Transverse colon (tissue), 4 donors: Measurements from ENCODE around the gene TWF2. TPM values are rescaled to one million over a fixed set of nuclear protein-coding genes. Genes with fewer than 3 reads are reported as not detected.

ENCODE experiments used
- DNase-seq: peaks from one replicate; pipeline ENCODE4 v3.0.0-alpha.2; 2019
- H3K27ac ChIP-seq, 4 donors: fragments of 200-600 bp; sonication (generic); 2 replicates each; pipeline ENCODE4 v1.5.1; 2016 to 2018; ENCODE audit warnings: inconsistent platforms in 4 of 4
- H3K27me3 ChIP-seq: fragments of 200-600 bp; sonication (generic); 2 replicates; pipeline ENCODE4 v1.5.1; 2017; ENCODE audit warnings: inconsistent platforms
- H3K36me3 ChIP-seq, 4 donors: fragments of 200-600 bp; sonication (generic); 2 replicates each; pipeline ENCODE4 v1.5.1; 2017 to 2019; ENCODE audit warnings: inconsistent platforms in 4 of 4
- H3K4me1 ChIP-seq, 4 donors: fragments of 200-600 bp; sonication (generic); 2 replicates each; pipeline ENCODE4 v1.5.1; 2017 to 2020; ENCODE audit warnings: inconsistent platforms in 4 of 4
- H3K4me3 ChIP-seq, 4 donors: fragments of 200-600 bp; sonication (generic); 1 replicate in 1 of 4; 2 replicates in 3 of 4; pipeline versions ENCODE4 v1.5.1 to v1.6.1; 2017 to 2019; ENCODE audit warnings: inconsistent platforms in 4 of 4
- H3K9me3 ChIP-seq, 2 donors: fragments of 200-600 bp; sonication (generic); 2 replicates each; pipeline ENCODE4 v1.5.1; 2017 to 2019; ENCODE audit warnings: inconsistent platforms in 2 of 2
- CTCF ChIP-seq, 5 experiments: fragments of 200-600 bp in 3 of 5; fragments of 450-650 bp in 2 of 5; sonication (generic) in 3 of 5; IDR thresholded peaks; 1 replicate in 2 of 5; 2 replicates in 3 of 5; pipeline ENCODE4 v1.5.1; 2016 to 2017; ENCODE audit warnings: antibody characterized with exemption in 5 of 5, inconsistent platforms in 3 of 5, mild to moderate bottlenecking in 2 of 5, moderate library complexity in 1 of 5
- EP300 ChIP-seq: sonication (generic); formaldehyde crosslinking; IDR thresholded peaks from one replicate; pipeline ENCODE4 v1.6.1; 2017; ENCODE audit warnings: antibody characterized with exemption, low read depth
- POLR2A ChIP-seq: fragments of 450-650 bp; IDR thresholded peaks from one replicate; pipeline ENCODE4 v1.6.1; 2016; ENCODE audit warnings: antibody characterized with exemption, mild to moderate bottlenecking, moderate library complexity
- POLR2AphosphoS5 ChIP-seq, 3 donors: sonication (generic); formaldehyde crosslinking; IDR thresholded peaks; one replicate each; pipeline ENCODE4 v1.6.1; 2016; ENCODE audit warnings: antibody characterized with exemption in 3 of 3
- WGBS, 2 donors: methylation state at CpG; one replicate each; pipeline ENCODE4 v1.1.5; 2018; ENCODE audit warnings: low coverage in 1 of 2; 5-methylcytosine and 5-hydroxymethylcytosine counted together
- in situ Hi-C, 4 donors: fragments of 200-750 bp; cut with MboI; loops; one replicate each; pipeline versions ENCODE4 v1.15.0 to v1.15.1; 2017; ENCODE audit warnings: low sequenced_read_pairs in 3 of 4, low pct_ligation_motif_present in 1 of 4, low pct_unique_long_range_greater_than_20kb in 1 of 4
- intact Hi-C: fragments of 100-400 bp; cut with DNase I; formaldehyde crosslinking; loops from one replicate; pipeline ENCODE4 v1.15.1; 2023; ENCODE audit warnings: low total_unique reads
- total RNA-seq, 4 donors: library from RNA; depleted of rRNA; stranded (reverse); fragments of >200 nt; gene quantifications; one replicate each; pipeline ENCODE4 v1.1.0, GENCODE V29; 2016

The TWF2 gene
- total RNA-seq, 4 donors from 2014 or later, result 29.9 to 82.7 (median 61.0) TPM

DNA sequence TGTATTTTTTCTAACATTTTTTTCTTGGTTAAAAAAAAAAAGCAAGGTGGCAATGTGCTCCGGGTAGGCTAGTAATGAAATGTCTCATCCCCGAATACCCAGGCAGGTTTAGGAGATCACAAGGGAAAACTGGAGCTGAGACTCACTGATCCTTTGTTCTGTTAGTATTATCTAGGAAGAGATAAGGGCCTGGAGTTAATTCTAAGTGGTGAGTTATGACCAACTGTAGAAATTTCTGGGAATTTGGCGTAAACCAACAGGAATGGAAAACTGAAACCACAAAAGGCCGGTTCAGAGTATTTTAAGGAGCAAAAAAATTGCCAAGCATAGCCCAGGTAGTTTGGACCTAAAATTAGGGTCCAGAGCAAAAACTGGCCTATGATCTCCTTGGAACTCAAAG, 19.0 kb upstream of the TWF2 start:
- 82 to 89% methylated on average over 3 to 4 of the region's 4 CpGs for WGBS, 2 donors
- TF ChIP-seq CTCF (IDR thresholded peaks at IDR 0.05) (no peak), POLR2AphosphoS5 (IDR thresholded peaks at IDR 0.05) (no peak), POLR2A (no peak), EP300 (no peak)
- no peak for DNase-seq
- Histone ChIP-seq H3K36me3 (peaks cover 0 to 83% (median 39%) of the 10 kb centered on the region in 4 donors), H3K27ac (no peak overlapping the region), H3K4me3 (no peak overlapping the region), H3K4me1 (peaks cover 0 to 17% (median 6%) of the 10 kb centered on the region in 4 donors), H3K9me3 (no peaks in the 10 kb centered on the region), H3K27me3 (no peaks in the 10 kb centered on the region)
- intact Hi-C loops (no loop called here), in situ Hi-C loops (no loop called here)

DNA sequence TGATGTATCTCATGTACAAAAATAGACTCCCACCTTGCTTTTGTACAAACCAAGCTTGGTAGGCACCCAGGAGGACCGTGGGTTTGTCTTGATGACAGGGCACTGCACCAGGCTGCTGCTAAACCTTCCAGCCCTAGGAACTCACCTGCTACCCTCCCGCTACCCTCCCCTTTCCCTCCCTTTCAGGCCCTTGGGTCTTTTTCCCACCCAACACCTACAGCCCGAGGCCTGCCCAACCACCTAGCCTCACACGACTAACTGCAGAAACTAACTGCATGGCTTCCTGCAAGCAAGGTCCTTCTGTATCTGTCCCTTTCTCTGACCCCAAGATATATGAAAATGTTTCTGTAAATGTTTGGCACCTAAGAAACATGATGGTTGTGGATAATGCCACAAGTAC, 17.7 kb upstream of the TWF2 start:
- no peak overlapping the region for H3K4me3 ChIP-seq
- H3K36me3 ChIP-seq, result peaks cover 0 to 71% (median 33%) of the 10 kb centered on the region in 4 donors
- no peak overlapping the region for H3K27ac ChIP-seq
- no peak for DNase-seq
- no peaks in the 10 kb centered on the region for H3K9me3 ChIP-seq
- in situ Hi-C loops (no loop called here), intact Hi-C loops (no loop called here)
- no peak for TF ChIP-seq POLR2A
- no peak for TF ChIP-seq POLR2AphosphoS5 (IDR thresholded peaks at IDR 0.05)
- TF ChIP-seq EP300, result no peak
- no peak for TF ChIP-seq CTCF (IDR thresholded peaks at IDR 0.05)
- 82% methylated on average over 4 of the region's 4 CpGs; no CpG with 5 or more reads in 1 of the 2 donors for WGBS, 2 donors
- H3K4me1 ChIP-seq, result peaks cover 0 to 17% (median 6%) of the 10 kb centered on the region in 4 donors
- no peaks in the 10 kb centered on the region for H3K27me3 ChIP-seq

- 76 to 83% methylated on average over 2 to 3 of the region's 3 CpGs for WGBS, 2 donors
- Histone ChIP-seq H3K27ac (no peak overlapping the region), H3K27me3 (no peaks in the 10 kb centered on the region), H3K4me3 (no peak overlapping the region), H3K36me3 (peaks cover 0 to 67% (median 30%) of the 10 kb centered on the region in 4 donors), H3K9me3 (no peaks in the 10 kb centered on the region), H3K4me1 (peaks cover 0 to 17% (median 6%) of the 10 kb centered on the region in 4 donors)
- intact Hi-C loops (no loop called here), in situ Hi-C loops (no loop called here)
- TF ChIP-seq EP300 (no peak), CTCF (IDR thresholded peaks at IDR 0.05) (no peak), POLR2AphosphoS5 (IDR thresholded peaks at IDR 0.05) (no peak), POLR2A (no peak)
- DNase-seq, result no peak
Observed at GRCh38 chr3:52256159-52256558, 17.2 kb upstream of the TWF2 start.

DNA sequence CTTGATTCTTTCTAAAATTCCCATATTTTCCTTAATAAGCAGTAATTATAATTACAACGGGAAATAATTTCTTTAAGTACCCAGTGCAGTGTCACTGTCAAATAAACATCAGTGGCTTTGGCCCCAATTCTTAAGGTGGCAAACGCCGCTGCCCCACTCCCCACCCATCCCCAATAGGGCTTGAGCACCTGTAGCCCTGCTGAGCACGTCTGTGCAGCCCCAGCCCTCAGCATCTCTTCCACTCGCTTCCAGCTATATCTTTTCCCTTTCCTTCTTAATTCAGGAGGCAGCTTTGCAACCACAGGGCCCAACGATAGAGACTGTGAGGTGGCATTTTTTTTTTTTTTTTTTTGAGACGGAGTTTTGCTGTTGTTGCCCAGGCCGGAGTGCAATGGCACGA, 15.7 kb upstream of the TWF2 start:
- in situ Hi-C loops (no loop called here), intact Hi-C loops (no loop called here)
- 67 to 73% methylated on average over 7 to 9 of the region's 9 CpGs for WGBS, 2 donors
- H3K4me3 ChIP-seq, result no peak overlapping the region
- H3K4me1 ChIP-seq, result peaks cover 0 to 17% (median 6%) of the 10 kb centered on the region in 4 donors
- no peaks in the 10 kb centered on the region for H3K27me3 ChIP-seq
- H3K36me3 ChIP-seq, result peaks cover 0 to 51% (median 22%) of the 10 kb centered on the region in 4 donors
- DNase-seq, result no peak
- no peak overlapping the region for H3K27ac ChIP-seq
- TF ChIP-seq EP300 (no peak), POLR2A (no peak), CTCF (IDR thresholded peaks at IDR 0.05) (no peak), POLR2AphosphoS5 (IDR thresholded peaks at IDR 0.05) (no peak)
- no peaks in the 10 kb centered on the region for H3K9me3 ChIP-seq
